ENCODE measurements around the gene CBR3.

CBR3 gene

GRCh38 chr21:36193200-36193599, 58.3 kb downstream of the CBR3 start:
- no peak for TF ChIP-seq EZH2phosphoT487 (IDR thresholded peaks at IDR 0.05; ENCODE audit: borderline replicate concordance)
- H3K4me2 ChIP-seq (ENCODE audit: low read depth, low read length, poor library complexity, severe bottlenecking), result no peak overlapping the region
- no peaks in the 10 kb centered on the region for H3K4me1 ChIP-seq (ENCODE audit: insufficient read depth, low read length, poor library complexity, severe bottlenecking)
- H3K27me3 ChIP-seq (ENCODE audit: insufficient read depth, low read length, poor library complexity, severe bottlenecking), result no peaks in the 10 kb centered on the region
- no peaks in the 10 kb centered on the region for H3K9me3 ChIP-seq (ENCODE audit: insufficient read depth, low read depth, low read length)
- no peak overlapping the region for H3K4me3 ChIP-seq (ENCODE audit: low read length, poor library complexity, severe bottlenecking)
- no peak overlapping the region for H3K9ac ChIP-seq (ENCODE audit: low read depth, low read length, poor library complexity, severe bottlenecking)
- no peak overlapping the region for H2AFZ ChIP-seq (ENCODE audit: low read length)
- H3F3A ChIP-seq (ENCODE audit: low read depth), result no peaks in the 10 kb centered on the region
- no peaks in the 10 kb centered on the region for H3K9me2 ChIP-seq (replicated peaks; ENCODE audit: low read depth, low read length)
- H4K20me1 ChIP-seq (ENCODE audit: insufficient read depth, low read length, poor library complexity, severe bottlenecking), result no peaks in the 10 kb centered on the region
- no peaks in the 10 kb centered on the region for H3K79me2 ChIP-seq (ENCODE audit: insufficient read depth, low read length)
- H3K36me3 ChIP-seq (ENCODE audit: insufficient read depth, low read length), result no peaks in the 10 kb centered on the region

- Histone ChIP-seq H3K4me2 (ENCODE audit: low read depth, low read length, poor library complexity, severe bottlenecking) (no peak overlapping the region), H3K4me1 (ENCODE audit: insufficient read depth, low read length, poor library complexity, severe bottlenecking) (no peaks in the 10 kb centered on the region), H3K4me3 (ENCODE audit: low read length, poor library complexity, severe bottlenecking) (no peak overlapping the region), H3K9me3 (ENCODE audit: insufficient read depth, low read depth, low read length) (no peaks in the 10 kb centered on the region), H4K20me1 (ENCODE audit: insufficient read depth, low read length, poor library complexity, severe bottlenecking) (no peaks in the 10 kb centered on the region), H3F3A (ENCODE audit: low read depth) (no peaks in the 10 kb centered on the region), H3K9ac (ENCODE audit: low read depth, low read length, poor library complexity, severe bottlenecking) (no peak overlapping the region), H3K79me2 (ENCODE audit: insufficient read depth, low read length) (no peaks in the 10 kb centered on the region), H3K9me2 (replicated peaks; ENCODE audit: low read depth, low read length) (no peaks in the 10 kb centered on the region), H3K36me3 (ENCODE audit: insufficient read depth, low read length) (no peaks in the 10 kb centered on the region), H2AFZ (ENCODE audit: low read length) (no peak overlapping the region), H3K27me3 (ENCODE audit: insufficient read depth, low read length, poor library complexity, severe bottlenecking) (no peaks in the 10 kb centered on the region)
- no peak for TF ChIP-seq EZH2phosphoT487 (IDR thresholded peaks at IDR 0.05; ENCODE audit: borderline replicate concordance)
- no peak for TF ChIP-seq CTCF (conservative IDR thresholded peaks at IDR 0.05; ENCODE audit: low read length)
Measured at GRCh38 chr21:36194024-36194423, 59.1 kb downstream of the CBR3 start.

DNA sequence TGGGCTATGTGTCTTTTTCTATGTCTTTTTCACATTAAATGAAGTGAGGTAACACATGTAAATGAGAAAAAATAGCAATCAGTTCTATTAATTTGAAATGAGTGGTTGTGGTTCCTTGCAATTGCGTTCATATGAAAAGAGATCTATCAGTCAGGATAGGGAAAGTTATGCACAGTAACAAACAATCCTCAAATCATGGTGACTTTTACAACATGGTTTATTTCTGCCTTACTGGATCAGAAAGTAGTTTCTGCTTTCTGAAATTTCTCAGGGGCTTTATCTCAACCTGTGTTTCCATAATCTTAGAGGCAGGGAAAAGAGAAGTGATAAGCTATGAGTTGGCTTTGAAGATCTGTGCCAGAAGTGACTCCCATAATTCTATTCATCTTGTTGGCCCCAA, 60.7 kb downstream of the CBR3 start:
- Histone ChIP-seq H3K9ac (ENCODE audit: low read depth, low read length, poor library complexity, severe bottlenecking) (no peak overlapping the region), H3K4me1 (ENCODE audit: insufficient read depth, low read length, poor library complexity, severe bottlenecking) (no peaks in the 10 kb centered on the region), H3K4me2 (ENCODE audit: low read depth, low read length, poor library complexity, severe bottlenecking) (no peak overlapping the region), H3K9me2 (replicated peaks; ENCODE audit: low read depth, low read length) (no peaks in the 10 kb centered on the region), H3K79me2 (ENCODE audit: insufficient read depth, low read length) (no peaks in the 10 kb centered on the region), H3K4me3 (ENCODE audit: low read length, poor library complexity, severe bottlenecking) (no peak overlapping the region), H3F3A (ENCODE audit: low read depth) (no peaks in the 10 kb centered on the region), H3K27me3 (ENCODE audit: insufficient read depth, low read length, poor library complexity, severe bottlenecking) (no peaks in the 10 kb centered on the region), H4K20me1 (ENCODE audit: insufficient read depth, low read length, poor library complexity, severe bottlenecking) (no peaks in the 10 kb centered on the region), H3K9me3 (ENCODE audit: insufficient read depth, low read depth, low read length) (no peaks in the 10 kb centered on the region), H2AFZ (ENCODE audit: low read length) (no peak overlapping the region), H3K36me3 (ENCODE audit: insufficient read depth, low read length) (peaks cover 3% of the 10 kb centered on the region; the same call in 1 of the 2 replicates)
- TF ChIP-seq EZH2phosphoT487 (IDR thresholded peaks at IDR 0.05; ENCODE audit: borderline replicate concordance) (no peak), CTCF (conservative IDR thresholded peaks at IDR 0.05; ENCODE audit: low read length) (no peak)

All from Loucy (cell line).